IMR-90 (cell line): ENCODE measurements around the gene GALNT8.

Experiments
- CHD1 ChIP-seq: IDR thresholded peaks from 2 replicates; pipeline ENCODE4 v1.6.1; 2012; ENCODE audit warnings: low read depth, low read length, improper control_type of control experiment
- FOS ChIP-seq: fragments of 150-350 bp; IDR thresholded peaks from 2 replicates; pipeline ENCODE4 v1.6.1; 2016; ENCODE audit warnings: low read depth, low read length
- MAZ ChIP-seq: IDR thresholded peaks from 2 replicates; pipeline ENCODE4 v1.6.1; 2012; ENCODE audit warnings: low read depth, mild to moderate bottlenecking, low read length, improper control_type of control experiment, moderate library complexity, borderline replicate concordance
- MXI1 ChIP-seq: IDR thresholded peaks from 2 replicates; pipeline ENCODE4 v1.6.1; 2012; ENCODE audit warnings: low read depth, mild to moderate bottlenecking, low read length, moderate library complexity, borderline replicate concordance
- NFE2L2 ChIP-seq: fragments of 150-350 bp; IDR thresholded peaks from 2 replicates; pipeline ENCODE4 v1.6.1; 2016; ENCODE audit warnings: low read depth, mild to moderate bottlenecking, low read length
- POLR2A ChIP-seq: IDR thresholded peaks from 2 replicates; pipeline ENCODE4 v1.6.1; 2012; ENCODE audit warnings: mild to moderate bottlenecking, low read depth, low read length
- RAD21 ChIP-seq: IDR thresholded peaks from 2 replicates; pipeline ENCODE4 v1.6.1; 2012; ENCODE audit warnings: low read length, improper control_type of control experiment
- RCOR1 ChIP-seq: IDR thresholded peaks from 2 replicates; pipeline ENCODE4 v1.6.1; 2012; ENCODE audit warnings: mild to moderate bottlenecking, low read length, improper control_type of control experiment; ENCODE audit not compliant: insufficient replicate concordance
- SMC3 ChIP-seq: fragments of 150-350 bp; IDR thresholded peaks from 2 replicates; pipeline ENCODE4 v1.6.1; 2016; ENCODE audit warnings: low read depth, mild to moderate bottlenecking, antibody characterized with exemption, low read length, moderate library complexity
- TF ChIP-seq, protein P1 (sequence below): conservative IDR thresholded peaks from 2 replicates; pipeline ENCODE4 v1.5.1; 2012; ENCODE audit warnings: mild to moderate bottlenecking, low read depth, low read length, improper control_type of control experiment
- TF ChIP-seq, protein P2 (sequence below): fragments of 150-350 bp; IDR thresholded peaks from 2 replicates; pipeline ENCODE4 v1.6.1; 2017; ENCODE audit warnings: mild to moderate bottlenecking, antibody characterized with exemption, low read length, low read depth

DNA sequence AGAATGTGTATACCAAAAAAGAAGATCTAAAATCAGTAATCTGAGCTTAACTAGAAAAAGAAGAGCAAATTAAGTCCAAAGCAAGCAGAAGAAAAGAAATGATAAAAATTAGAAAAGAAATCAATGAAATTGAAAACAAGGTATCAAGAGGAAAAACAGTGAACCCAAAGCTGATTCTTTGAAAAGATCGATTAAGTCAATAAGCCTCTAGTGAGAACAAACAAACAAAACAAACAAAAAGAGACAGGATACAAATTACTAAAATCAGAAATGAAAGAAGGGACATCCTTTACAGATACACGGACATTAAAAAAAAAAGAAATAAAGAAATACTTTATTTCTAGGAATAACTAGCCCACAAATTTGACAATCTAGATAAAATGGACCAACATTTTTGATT, 12.9 kb upstream of the GALNT8 start:
- TF ChIP-seq, protein P1, sequence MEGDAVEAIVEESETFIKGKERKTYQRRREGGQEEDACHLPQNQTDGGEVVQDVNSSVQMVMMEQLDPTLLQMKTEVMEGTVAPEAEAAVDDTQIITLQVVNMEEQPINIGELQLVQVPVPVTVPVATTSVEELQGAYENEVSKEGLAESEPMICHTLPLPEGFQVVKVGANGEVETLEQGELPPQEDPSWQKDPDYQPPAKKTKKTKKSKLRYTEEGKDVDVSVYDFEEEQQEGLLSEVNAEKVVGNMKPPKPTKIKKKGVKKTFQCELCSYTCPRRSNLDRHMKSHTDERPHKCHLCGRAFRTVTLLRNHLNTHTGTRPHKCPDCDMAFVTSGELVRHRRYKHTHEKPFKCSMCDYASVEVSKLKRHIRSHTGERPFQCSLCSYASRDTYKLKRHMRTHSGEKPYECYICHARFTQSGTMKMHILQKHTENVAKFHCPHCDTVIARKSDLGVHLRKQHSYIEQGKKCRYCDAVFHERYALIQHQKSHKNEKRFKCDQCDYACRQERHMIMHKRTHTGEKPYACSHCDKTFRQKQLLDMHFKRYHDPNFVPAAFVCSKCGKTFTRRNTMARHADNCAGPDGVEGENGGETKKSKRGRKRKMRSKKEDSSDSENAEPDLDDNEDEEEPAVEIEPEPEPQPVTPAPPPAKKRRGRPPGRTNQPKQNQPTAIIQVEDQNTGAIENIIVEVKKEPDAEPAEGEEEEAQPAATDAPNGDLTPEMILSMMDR, result no peak
- TF ChIP-seq POLR2A, result no peak
- TF ChIP-seq NFE2L2, result no peak
- no peak for TF ChIP-seq SMC3
- no peak for TF ChIP-seq RAD21
- no peak for TF ChIP-seq MXI1
- no peak for TF ChIP-seq RCOR1
- TF ChIP-seq, protein P2, sequence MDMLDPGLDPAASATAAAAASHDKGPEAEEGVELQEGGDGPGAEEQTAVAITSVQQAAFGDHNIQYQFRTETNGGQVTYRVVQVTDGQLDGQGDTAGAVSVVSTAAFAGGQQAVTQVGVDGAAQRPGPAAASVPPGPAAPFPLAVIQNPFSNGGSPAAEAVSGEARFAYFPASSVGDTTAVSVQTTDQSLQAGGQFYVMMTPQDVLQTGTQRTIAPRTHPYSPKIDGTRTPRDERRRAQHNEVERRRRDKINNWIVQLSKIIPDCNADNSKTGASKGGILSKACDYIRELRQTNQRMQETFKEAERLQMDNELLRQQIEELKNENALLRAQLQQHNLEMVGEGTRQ, result no peak
- TF ChIP-seq CHD1, result no peak
- TF ChIP-seq FOS, result no peak
- no peak for TF ChIP-seq MAZ
